ENCODE results near the gene BRDT.
"Not testable (repeated sequence)": the region's sequence is repeated elsewhere in the genome, so short reads cannot be mapped to it uniquely, and the experiment has no call there.

The BRDT gene

DNA sequence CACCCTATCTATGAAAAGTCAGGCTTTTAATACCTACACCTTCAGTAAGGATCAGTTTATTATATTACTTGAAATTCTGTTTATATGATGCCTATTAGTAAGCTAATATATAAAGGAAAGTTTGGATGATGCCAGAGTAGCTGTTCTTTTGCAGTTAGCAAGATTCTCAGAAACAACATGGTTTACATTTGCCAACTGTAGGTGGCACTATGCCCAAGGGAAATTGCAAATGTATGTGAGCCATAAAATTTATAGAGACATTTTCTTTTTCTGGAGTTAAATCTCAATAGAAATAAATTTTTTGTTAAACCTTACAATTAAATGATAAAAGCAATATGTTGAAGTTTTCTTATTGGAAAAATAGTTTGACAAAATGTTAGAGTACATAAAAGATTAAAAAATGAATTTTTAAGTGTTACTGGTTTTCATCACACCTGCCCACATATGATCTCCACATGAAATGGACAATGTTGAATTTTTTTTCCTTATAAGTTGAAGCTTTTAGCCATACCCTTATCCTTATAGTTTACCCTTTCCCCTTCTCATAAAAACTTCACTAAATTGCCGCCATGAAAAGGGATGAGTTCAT, 48.5 kb downstream of the BRDT start:
- peak; percentile 17 for DNase-seq

DNA sequence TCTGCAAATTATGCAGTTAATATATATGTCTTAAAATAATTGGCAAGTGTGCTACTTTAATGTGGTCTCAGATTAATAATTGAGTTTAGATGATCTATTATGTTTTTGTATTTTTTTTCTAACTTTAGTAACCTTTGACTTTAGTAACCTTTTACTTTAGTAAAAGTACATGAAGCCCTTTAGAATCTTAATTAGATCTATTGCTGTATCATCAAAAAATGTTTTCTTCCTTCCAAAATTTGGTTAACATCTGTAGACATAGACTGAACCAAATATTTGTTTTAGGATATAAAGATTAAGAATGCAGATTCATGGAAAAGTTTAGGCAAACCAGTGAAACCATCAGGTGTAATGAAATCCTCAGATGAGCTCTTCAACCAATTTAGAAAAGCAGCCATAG, 54.9 kb downstream of the BRDT start:
- no peak for DNase-seq

DNA sequence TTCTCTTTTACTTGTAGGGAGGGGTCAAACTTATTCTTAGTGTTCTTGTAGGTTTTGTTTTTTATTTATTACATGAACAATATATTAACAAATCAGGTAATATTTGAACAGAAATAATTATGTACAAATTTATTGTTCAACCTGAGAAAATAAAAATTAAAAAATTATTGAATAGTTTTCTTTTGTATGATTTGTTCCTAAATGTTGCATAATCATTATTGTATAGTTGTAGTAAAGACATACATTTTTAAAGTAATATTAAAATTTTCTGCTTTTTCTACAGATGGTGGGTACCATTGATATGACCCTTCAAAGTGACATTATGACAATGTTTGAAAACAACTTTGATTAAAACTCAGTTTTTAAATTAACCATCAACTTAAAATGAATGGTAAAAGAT, 64.7 kb downstream of the BRDT start:
- no peak for DNase-seq

DNA sequence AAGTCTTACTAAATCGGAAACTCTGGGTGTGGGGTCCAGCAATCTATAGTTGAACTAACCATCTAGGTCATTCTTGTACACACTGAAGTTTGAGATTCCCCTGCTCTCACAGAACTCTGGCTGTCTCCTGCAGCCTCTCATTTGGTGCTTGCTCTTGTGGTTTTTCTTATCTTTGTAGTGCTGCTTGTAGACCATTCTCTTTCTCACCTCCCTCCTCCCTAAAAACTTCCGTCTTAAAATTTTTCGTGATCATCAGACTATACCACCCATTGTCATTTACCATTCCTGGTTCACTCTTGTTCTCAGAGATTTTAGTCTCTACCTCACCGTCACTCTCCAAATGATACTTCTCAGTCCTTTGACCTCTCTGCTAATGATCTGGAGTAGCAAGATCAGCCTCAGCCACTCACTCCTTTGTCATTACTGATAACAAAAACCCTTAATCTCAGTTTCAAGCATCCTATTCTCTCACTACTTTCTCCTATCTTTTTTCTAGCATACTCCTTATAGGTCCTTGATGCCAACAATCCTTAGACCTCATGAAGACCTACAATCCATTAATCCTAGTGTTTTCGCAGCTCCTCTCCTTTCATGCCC, 67.6 kb downstream of the BRDT start:
- DNase-seq = no peak

DNA sequence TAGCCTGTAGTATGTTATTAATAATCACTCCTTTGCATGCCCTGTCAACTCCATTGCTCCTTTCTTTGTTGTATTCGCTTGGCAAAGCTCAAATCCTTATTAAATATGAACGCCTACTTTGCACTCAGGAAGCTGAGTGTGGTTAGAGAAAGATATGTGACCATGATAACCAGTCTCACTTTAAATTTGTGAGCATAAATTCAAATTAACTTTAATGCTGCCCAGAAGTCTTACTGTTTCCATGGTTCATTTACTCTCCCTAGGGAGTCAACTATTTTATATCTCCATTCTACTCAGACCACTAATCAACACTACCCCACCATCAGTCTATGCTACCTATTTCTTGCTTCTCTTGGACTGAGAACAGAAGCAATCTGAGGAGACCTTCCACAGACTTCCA, 68.5 kb downstream of the BRDT start:
- DNase-seq = no peak

DNA sequence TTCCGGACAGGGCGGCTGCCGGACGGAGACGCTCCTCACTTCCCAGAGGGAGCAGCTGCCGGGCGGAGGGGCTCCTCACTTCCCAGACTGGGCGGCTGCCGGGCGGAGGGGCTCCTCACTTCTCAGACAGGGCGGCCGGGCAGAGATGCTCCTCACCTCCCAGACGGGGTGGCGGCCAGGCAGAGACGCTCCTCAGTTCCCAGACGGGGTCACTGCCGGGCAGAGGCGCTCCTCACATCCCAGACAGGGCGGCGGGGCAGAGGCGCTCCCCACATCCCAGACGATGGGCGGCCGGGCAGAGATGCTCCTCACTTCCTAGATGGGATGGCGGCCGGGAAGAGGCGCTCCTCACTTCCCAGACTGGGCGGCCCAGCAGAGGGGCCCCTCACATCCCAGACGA, 76.8 kb downstream of the BRDT start:
- not testable (repeated sequence) for DNase-seq

DNA sequence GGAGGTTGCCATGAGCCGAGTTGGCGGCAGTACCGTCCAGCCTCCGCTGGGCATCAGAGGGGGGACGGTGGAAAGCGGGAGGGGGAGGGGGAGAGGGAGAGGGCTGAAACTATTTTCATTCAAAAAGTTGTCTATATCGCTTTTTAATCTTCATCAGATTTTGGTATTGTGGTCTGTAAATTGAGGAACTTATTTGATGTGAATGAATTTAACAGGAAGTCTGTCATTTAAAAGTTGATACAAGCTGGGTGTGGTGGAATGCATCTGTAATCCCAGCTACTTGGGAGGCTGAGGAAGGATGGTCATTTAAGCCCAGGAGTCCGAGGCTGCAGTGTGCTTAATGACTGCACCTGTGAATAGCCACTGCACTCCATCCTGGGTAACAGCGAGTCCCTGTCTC, 77.6 kb downstream of the BRDT start:
- no peak for DNase-seq

DNA sequence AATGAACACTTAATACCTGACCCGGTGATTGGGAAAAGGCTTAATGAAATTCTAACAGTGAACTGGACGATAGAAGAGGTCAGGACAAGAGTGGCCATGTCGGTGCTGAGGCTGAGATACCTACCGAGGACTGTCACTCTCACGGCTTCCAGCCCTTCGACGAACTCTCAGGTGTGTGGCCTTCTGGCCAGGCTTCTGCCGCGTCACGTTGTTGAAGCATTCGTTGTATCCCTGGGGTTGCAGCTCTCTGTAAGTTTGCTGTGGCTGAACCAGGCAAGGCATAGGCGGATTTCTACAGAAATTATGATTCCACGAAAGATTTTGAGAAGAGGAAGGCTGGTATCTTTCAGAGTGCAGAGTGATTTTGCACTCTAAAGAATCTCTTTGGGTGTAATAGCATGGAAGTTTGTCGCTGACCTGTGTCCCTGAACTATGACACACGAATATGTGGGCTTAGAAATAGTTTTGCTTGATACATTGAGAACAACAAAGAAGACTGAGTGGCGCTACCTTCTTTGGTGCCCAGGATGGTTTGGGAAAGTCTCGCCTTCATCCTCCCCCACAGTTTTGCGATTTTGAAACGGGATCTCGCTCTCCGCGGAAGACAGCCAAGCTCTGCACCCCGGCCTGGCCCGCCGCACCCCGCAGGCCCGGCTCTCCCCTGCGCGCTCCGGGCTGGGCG, 80.2 kb downstream of the BRDT start:
- no peak for DNase-seq

DNA sequence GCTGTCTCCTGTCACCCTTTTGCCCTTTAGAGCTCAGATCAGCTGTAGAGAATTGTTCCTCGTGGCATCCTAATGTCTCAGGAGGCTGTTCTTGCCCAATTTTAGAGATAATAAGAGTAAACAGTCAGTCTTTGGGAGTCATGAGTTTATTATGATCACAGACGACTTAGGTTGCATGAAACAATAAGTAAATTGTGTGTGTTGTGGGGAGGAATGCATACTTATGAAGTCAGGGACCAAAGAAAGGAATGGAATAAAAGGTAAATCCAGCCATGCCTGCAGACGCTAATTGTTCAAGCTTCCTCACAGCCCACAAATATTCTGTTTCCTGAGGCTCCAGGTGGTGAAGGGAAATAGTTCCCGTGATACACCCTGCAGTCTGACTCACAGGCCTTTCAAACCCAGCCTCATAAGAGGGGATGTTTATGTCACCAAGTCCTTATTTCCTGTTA, 81.5 kb downstream of the BRDT start:
- no peak for DNase-seq

DNA sequence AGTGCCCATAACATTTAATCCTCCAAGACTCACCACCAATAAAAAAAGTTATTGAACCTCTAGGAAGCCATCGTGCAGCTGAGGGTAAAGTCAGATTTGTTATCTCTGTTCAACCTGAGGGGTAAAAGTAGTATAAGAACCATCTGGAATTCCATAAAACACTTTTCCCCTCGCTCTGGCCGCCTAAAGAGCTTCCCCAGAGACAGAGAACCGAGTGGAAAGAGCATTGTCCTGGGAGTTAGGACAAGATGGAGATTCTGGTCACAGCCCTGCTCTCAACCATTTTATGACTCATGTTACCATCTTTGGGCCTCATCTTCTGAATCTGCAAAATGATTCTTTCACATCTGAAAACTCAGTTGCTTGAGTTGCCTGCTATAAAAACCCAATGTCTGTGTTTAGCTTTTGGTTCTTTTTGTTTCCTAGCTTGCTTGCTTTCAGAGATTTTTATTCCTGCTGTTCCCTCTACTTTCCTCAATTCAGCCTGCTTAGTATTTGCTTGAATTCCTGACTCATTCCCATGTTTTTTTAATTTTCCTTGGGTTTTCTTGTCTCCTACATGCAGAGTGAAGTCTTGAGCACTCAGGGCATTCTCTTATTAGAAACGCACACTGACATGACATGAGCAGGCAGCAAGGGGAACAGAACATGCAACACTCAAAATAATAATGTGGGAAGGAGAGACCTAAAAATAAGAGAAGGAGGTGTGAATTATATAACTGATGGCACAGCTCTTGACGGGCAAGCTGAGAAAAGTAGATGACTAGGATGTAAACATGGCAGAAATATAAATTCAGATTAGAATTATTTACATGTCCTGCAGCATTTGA, 82.3 kb downstream of the BRDT start:
- no peak for DNase-seq

DNA sequence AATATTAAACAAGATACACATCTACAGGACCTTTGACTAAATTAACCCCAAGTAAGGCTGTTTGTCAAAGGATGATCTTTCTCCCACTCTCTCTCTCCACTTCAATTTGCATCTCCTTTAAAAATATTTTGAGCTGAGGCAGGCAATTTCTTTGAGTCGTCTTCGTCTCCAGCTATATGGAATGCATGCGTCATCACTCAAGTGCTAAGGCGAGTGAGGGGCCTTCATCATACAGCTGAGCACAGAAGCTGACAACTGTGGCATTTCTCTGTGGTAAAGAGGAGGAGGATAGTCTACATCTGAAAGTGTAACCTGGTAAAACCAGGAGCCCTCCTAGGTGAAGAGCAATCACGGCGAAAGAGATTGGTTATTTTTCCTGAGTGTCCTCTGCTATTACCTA, 88.2 kb downstream of the BRDT start:
- DNase-seq = no peak

DNA sequence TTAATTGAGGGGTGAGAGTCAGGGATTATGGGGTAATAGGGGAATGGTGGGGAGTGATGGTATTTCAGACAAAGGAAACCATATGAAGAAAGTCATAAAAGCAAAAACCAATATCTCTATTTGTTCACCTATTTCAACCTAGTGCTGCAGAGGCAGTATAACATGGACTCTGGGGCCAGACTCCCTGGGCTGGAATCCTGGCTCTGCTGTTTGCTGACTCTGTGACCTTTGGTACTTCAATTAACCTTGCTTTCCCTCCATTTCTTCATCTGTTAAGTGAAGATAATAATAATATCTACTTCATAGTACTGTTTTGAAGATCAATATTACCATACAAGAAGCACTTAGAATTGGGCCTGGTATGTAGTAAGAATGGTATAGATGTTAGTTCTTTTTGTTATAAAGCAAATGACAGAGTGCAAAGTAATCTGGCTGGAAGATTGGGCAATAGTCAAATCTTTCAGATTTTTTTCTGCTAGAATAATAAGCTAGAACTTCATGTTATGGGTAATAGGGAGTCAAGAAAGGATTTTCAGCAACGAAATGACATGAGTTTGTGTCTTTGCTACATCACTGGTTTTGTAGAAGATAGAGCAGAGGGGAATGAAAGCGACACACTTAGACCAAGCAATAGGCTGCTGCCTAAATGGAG, 89.6 kb downstream of the BRDT start:
- DNase-seq = no peak

DNA sequence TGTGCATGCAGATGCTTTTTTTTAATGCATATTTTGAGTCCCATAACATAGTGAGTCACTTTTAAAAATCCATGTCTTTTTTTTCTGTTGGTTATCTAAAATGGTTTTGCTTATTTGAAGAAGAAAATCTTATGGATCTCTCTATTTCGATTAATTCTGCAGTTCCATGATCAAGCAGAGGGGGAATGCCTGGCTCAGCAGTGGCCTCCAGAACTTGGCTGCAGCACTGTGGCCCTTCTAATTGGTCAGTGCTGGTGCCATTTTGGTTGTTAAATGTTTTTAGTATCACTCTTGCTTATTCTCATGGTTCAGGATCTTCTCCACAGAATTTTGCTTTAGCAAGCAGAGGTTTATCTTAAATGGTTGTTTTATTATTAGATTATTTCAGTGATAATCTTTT, 91.8 kb downstream of the BRDT start:
- no peak for DNase-seq

DNA sequence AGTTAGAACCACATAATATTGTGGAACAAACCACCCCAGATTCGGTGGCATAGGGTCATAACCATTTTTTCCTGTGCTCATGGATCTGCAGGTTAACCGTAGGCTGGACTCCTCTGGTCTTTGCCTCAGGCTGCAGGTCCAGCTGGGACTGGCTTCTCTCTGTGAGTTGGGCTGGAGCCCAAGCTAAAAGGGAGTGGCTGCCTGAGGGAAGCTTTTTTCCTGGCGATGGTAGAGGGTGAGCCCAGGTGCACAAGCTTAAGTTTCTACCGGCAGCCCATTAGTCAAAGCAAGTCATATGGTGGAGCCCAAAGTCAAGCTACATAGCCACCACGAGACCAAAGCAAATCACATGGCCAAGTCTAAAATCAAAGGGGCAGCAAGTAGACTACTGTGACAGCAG, 94.4 kb downstream of the BRDT start:
- no peak for DNase-seq

DNA sequence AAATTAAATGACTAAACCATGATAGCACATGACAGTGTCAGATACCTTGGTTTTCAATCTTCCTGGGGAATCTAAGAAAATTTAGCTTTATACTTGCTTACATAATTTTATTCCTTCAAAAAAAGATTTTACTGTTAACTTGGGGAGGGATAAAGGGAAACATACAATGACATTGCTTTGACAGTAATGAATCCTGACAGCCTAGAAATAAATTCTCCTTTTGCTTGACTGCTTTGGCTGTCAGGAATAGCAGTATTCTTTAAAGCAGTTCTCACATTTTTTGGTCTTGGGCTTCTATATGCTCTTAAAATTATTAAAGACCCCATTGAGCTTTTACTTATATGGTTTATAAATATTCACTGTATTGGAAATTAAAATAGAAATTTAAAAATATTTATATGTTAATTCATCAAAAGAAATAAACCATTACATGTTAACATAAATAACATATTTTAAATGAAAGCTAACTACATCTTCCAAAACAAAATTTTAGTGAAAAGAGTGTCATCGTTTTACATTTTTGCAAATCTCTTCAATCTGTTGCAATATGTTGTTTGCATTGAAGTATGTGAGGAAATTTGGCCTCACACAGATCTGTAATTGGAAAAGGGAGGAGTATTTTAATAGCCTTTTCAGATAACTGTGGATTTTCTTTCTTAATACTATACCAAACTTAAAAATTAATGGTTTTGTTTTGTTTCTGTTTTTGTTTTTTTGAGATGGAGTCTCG, 96.7 kb downstream of the BRDT start:
- DNase-seq = no peak

DNA sequence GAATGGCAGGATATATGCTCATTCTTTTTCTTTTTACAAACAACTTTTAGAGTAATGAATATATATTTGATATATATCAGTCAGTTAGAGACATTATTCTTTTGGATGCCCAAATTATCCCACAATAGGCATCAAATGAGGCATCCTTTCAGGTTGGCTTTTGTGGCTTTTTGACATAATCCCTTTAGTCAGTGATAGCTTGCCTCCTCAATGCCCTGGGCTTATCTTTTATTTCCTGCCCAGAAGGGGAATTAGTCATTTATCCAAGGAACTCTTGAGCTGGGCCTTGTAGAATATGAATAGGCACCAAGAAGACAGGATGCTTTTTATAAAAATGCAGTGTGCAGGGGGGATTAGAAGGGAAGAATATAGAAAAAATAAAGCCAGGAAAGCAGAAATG, 102.7 kb downstream of the BRDT start:
- DNase-seq = no peak

All from NCI-H1694 (cell line).